Measurements from ENCODE around the gene ERBIN.
"Not testable (repeated sequence)": the region's sequence is repeated elsewhere in the genome, so short reads cannot be mapped to it uniquely, and the experiment has no call there.

GRCh38 chr5:65879668-65880256 is 46.6 kb upstream of the ERBIN start:
- not testable (repeated sequence) for TF ChIP-seq CTCF, EP300, POLR2AphosphoS5, POLR2A (IDR thresholded peaks at IDR 0.05)
